K562 (cell line): ENCODE data around the gene MAD2L1BP. TPM values are rescaled to one million over a fixed set of nuclear protein-coding genes. Genes with fewer than 3 reads are reported as not detected.

Experiments used
- FUS ChIP-seq: fragments of 200-400 bp; formaldehyde crosslinking; optimal IDR thresholded peaks from 2 replicates; pipeline ENCODE3; 2017; ENCODE audit warnings: low read depth, low read length
- OTX1 ChIP-seq: fragments of 450-650 bp; formaldehyde crosslinking; IDR thresholded peaks from 2 replicates; pipeline ENCODE4 v1.4.0; 2022; ENCODE audit warnings: mild to moderate bottlenecking
- TAF15 ChIP-seq: fragments of 200-400 bp; formaldehyde crosslinking; IDR thresholded peaks from 2 replicates; pipeline ENCODE4 v1.6.1; 2017; ENCODE audit warnings: mild to moderate bottlenecking, low read depth, low read length, moderate library complexity
- ZNF324 ChIP-seq: fragments of 250-450 bp; sonication (Bioruptor Pico); IDR thresholded peaks from 2 replicates; pipeline ENCODE4 v1.4.0; 2020; ENCODE audit warnings: mild to moderate bottlenecking
- ZNF766 ChIP-seq: fragments of 200-800 bp; sonication (Bioruptor generic); conservative IDR thresholded peaks from 2 replicates; pipeline ENCODE4 v1.6.1; 2016; ENCODE audit warnings: missing genetic modification characterization, missing compliant biosample characterization
- ZSCAN29 ChIP-seq: fragments of 450-650 bp; IDR thresholded peaks from 2 replicates; pipeline ENCODE4 v1.6.1; 2017
- polyA plus RNA-seq, 8 experiments: library from polyadenylated mRNA; depleted of rRNA in 4 of 8; stranded (reverse) in 5 of 8; unstranded in 3 of 8; fragments of >200 nt; fragmentation: Nextera tagmentation in 2 of 8; fragmentation: Illumina TruSeq in 1 of 8; extraction: Ambion mirVana in 2 of 8; extraction: Trizol in 1 of 8; gene quantifications; 2 replicates each; pipeline versions ENCODE4 v1.2.1 to v1.2.3, GENCODE V29; 2011 to 2014; ENCODE audit warnings: inconsistent platforms in 1 of 8, missing spikeins in 1 of 8
- total RNA-seq, 7 experiments: library from RNA; depleted of rRNA in 6 of 7; stranded (reverse); fragments of >200 nt in 6 of 7; fragmentation: Illumina TruSeq in 2 of 7; extraction: Trizol in 2 of 7; gene quantifications; 2 replicates each; pipeline versions ENCODE4 v1.2.1 to v1.2.3, GENCODE V29; 2011 to 2021; ENCODE audit warnings: low replicate concordance in 1 of 7
- TF ChIP-seq, protein P1 (sequence below), 2 experiments: fragments of 450-650 bp; formaldehyde crosslinking in 1 of 2; IDR thresholded peaks; 2 replicates each; pipeline versions ENCODE4 v1.4.0 to v1.6.1; 2014 to 2020; ENCODE audit warnings: mild to moderate bottlenecking in 2 of 2, borderline replicate concordance in 1 of 2, low read depth in 1 of 2
- TF ChIP-seq, protein P2 (sequence below): fragments of 450-650 bp; IDR thresholded peaks from 2 replicates; pipeline ENCODE4 v1.6.1; 2016; ENCODE audit warnings: antibody characterized with exemption
- TF ChIP-seq, protein P3 (sequence below): fragments of 250-450 bp; sonication (Bioruptor Pico); IDR thresholded peaks from 2 replicates; pipeline ENCODE4 v1.4.0; 2020; ENCODE audit warnings: mild to moderate bottlenecking, moderate library complexity
- TF ChIP-seq, protein P4 (sequence below), 2 experiments: IDR thresholded peaks; 2 replicates each; pipeline ENCODE4 v1.6.1; 2012; ENCODE audit warnings: improper control_type of control experiment in 2 of 2, low read depth in 2 of 2, low read length in 2 of 2, borderline replicate concordance in 1 of 2

The MAD2L1BP gene
- total and polyA plus RNA-seq, 9 of the 15 experiments (the other 6 are each of a cell fraction or from before 2014, with no cell fraction given): 69.7 to 321 (median 111) TPM

DNA sequence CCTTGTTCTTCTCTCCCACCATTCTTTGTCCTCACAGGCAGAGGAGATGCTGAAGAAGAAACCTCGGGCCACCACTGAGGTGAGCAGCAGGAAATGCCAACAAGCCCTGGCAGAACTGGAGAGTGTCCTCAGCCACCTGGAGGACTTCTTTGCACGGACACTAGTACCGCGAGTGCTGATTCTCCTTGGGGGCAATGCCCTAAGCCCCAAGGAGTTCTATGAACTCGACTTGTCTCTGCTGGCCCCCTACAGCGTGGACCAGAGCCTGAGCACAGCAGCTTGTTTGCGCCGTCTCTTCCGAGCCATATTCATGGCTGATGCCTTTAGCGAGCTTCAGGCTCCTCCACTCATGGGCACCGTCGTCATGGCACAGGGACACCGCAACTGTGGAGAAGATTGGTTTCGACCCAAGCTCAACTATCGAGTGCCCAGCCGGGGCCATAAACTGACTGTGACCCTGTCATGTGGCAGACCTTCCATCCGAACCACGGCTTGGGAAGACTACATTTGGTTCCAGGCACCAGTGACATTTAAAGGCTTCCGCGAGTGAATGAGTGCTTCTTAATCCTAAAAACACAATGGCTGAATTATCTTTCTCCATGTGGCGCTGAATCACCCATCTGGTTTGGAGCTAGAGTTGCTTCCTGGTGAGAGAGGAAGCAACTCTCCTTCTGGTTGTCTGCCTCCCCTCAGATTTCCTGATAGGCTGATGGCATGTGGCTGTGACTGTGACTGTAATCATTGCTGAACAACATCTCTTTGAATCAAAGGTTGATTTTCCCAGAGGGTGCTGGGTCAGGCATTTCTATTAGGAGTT is 4.6 kb downstream of the MAD2L1BP start (continued):
- TF ChIP-seq, protein P1, sequence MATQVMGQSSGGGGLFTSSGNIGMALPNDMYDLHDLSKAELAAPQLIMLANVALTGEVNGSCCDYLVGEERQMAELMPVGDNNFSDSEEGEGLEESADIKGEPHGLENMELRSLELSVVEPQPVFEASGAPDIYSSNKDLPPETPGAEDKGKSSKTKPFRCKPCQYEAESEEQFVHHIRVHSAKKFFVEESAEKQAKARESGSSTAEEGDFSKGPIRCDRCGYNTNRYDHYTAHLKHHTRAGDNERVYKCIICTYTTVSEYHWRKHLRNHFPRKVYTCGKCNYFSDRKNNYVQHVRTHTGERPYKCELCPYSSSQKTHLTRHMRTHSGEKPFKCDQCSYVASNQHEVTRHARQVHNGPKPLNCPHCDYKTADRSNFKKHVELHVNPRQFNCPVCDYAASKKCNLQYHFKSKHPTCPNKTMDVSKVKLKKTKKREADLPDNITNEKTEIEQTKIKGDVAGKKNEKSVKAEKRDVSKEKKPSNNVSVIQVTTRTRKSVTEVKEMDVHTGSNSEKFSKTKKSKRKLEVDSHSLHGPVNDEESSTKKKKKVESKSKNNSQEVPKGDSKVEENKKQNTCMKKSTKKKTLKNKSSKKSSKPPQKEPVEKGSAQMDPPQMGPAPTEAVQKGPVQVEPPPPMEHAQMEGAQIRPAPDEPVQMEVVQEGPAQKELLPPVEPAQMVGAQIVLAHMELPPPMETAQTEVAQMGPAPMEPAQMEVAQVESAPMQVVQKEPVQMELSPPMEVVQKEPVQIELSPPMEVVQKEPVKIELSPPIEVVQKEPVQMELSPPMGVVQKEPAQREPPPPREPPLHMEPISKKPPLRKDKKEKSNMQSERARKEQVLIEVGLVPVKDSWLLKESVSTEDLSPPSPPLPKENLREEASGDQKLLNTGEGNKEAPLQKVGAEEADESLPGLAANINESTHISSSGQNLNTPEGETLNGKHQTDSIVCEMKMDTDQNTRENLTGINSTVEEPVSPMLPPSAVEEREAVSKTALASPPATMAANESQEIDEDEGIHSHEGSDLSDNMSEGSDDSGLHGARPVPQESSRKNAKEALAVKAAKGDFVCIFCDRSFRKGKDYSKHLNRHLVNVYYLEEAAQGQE (IDR thresholded peaks at IDR 0.05; ENCODE audit: borderline replicate concordance): 0 out of 2 replicates have a peak, but pooled peaks have one; percentile 8
- TF ChIP-seq, protein P1 (CRISPR knock-in tag; IDR thresholded peaks at IDR 0.05; ENCODE audit: low read depth): no peak
- peak; percentile 79 for TF ChIP-seq ZNF766
- TF ChIP-seq ZNF324 (CRISPR knock-in tag): no peak
- TF ChIP-seq, protein P2, sequence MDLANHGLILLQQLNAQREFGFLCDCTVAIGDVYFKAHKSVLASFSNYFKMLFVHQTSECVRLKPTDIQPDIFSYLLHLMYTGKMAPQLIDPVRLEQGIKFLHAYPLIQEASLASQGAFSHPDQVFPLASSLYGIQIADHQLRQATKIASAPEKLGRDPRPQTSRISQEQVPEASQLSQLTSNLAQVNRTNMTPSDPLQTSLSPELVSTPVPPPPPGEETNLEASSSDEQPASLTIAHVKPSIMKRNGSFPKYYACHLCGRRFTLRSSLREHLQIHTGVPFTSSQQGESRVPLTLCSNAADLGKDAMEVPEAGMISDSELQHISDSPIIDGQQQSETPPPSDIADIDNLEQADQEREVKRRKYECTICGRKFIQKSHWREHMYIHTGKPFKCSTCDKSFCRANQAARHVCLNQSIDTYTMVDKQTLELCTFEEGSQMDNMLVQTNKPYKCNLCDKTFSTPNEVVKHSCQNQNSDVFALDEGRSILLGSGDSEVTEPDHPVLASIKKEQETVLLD: peak; percentile 51; the same call in 1 of the 2 replicates
- TF ChIP-seq TAF15: no peak
- TF ChIP-seq, protein P3, sequence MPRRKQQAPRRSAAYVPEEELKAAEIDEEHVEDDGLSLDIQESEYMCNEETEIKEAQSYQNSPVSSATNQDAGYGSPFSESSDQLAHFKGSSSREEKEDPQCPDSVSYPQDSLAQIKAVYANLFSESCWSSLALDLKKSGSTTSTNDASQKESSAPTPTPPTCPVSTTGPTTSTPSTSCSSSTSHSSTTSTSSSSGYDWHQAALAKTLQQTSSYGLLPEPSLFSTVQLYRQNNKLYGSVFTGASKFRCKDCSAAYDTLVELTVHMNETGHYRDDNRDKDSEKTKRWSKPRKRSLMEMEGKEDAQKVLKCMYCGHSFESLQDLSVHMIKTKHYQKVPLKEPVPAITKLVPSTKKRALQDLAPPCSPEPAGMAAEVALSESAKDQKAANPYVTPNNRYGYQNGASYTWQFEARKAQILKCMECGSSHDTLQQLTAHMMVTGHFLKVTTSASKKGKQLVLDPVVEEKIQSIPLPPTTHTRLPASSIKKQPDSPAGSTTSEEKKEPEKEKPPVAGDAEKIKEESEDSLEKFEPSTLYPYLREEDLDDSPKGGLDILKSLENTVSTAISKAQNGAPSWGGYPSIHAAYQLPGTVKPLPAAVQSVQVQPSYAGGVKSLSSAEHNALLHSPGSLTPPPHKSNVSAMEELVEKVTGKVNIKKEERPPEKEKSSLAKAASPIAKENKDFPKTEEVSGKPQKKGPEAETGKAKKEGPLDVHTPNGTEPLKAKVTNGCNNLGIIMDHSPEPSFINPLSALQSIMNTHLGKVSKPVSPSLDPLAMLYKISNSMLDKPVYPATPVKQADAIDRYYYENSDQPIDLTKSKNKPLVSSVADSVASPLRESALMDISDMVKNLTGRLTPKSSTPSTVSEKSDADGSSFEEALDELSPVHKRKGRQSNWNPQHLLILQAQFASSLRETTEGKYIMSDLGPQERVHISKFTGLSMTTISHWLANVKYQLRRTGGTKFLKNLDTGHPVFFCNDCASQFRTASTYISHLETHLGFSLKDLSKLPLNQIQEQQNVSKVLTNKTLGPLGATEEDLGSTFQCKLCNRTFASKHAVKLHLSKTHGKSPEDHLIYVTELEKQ: no peak
- no peak for TF ChIP-seq FUS
- no peak for TF ChIP-seq OTX1 (CRISPR knock-in tag)
- TF ChIP-seq ZSCAN29: no peak
- TF ChIP-seq, protein P4, sequence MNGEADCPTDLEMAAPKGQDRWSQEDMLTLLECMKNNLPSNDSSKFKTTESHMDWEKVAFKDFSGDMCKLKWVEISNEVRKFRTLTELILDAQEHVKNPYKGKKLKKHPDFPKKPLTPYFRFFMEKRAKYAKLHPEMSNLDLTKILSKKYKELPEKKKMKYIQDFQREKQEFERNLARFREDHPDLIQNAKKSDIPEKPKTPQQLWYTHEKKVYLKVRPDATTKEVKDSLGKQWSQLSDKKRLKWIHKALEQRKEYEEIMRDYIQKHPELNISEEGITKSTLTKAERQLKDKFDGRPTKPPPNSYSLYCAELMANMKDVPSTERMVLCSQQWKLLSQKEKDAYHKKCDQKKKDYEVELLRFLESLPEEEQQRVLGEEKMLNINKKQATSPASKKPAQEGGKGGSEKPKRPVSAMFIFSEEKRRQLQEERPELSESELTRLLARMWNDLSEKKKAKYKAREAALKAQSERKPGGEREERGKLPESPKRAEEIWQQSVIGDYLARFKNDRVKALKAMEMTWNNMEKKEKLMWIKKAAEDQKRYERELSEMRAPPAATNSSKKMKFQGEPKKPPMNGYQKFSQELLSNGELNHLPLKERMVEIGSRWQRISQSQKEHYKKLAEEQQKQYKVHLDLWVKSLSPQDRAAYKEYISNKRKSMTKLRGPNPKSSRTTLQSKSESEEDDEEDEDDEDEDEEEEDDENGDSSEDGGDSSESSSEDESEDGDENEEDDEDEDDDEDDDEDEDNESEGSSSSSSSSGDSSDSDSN (IDR thresholded peaks at IDR 0.05; ENCODE audit: borderline replicate concordance in 1 of 2, low read depth in 2 of 2, low read length in 2 of 2): 0 out of 4 replicates have a peak, but pooled peaks of 1 of the 2 experiments have one; percentile 21
